Measurements from ENCODE around the gene THNSL1.

DNA sequence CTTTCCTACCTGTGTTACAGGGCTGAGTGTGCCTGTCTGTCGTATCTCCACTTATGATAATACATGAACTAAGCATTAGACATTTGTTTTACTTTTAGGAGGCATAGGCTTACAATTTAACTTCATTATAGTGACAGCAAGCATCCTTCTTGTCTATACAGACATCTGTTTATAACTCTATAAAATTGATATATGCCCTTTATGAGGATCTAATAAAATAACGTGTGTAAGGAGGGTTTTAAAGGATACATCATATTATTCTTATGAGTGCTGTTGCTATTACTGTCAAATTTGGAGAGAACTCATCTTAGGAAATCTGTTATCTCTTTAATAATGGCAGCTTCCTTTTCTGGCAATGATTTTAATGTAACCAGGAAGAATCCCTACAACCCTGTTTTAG is 21.9 kb downstream of the THNSL1 start:
- TF ChIP-seq EP300 (conservative IDR thresholded peaks at IDR 0.05; ENCODE audit: poor library complexity, severe bottlenecking), result peak; percentile 29
- TF ChIP-seq, protein P1, sequence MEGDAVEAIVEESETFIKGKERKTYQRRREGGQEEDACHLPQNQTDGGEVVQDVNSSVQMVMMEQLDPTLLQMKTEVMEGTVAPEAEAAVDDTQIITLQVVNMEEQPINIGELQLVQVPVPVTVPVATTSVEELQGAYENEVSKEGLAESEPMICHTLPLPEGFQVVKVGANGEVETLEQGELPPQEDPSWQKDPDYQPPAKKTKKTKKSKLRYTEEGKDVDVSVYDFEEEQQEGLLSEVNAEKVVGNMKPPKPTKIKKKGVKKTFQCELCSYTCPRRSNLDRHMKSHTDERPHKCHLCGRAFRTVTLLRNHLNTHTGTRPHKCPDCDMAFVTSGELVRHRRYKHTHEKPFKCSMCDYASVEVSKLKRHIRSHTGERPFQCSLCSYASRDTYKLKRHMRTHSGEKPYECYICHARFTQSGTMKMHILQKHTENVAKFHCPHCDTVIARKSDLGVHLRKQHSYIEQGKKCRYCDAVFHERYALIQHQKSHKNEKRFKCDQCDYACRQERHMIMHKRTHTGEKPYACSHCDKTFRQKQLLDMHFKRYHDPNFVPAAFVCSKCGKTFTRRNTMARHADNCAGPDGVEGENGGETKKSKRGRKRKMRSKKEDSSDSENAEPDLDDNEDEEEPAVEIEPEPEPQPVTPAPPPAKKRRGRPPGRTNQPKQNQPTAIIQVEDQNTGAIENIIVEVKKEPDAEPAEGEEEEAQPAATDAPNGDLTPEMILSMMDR (IDR thresholded peaks at IDR 0.05; ENCODE audit: poor library complexity, severe bottlenecking), result no peak
- TF ChIP-seq TAF1 (IDR thresholded peaks at IDR 0.05; ENCODE audit: low read depth), result no peak
